SK-N-MC (cell line): Measurements from ENCODE around the gene BMF.

Experiments
- EZH2 ChIP-seq: fragments of 200-600 bp; sonication (generic); IDR thresholded peaks from one replicate; pipeline ENCODE4 v1.6.1; 2017; ENCODE audit warnings: antibody characterized with exemption
- FOXP2 ChIP-seq: optimal IDR thresholded peaks from 2 replicates; pipeline ENCODE3; 2011; ENCODE audit warnings: mild to moderate bottlenecking, moderate library complexity; ENCODE audit not compliant: insufficient read depth; ENCODE audit errors: extremely low read length, control extremely low read depth
- POLR2AphosphoS5 ChIP-seq: IDR thresholded peaks from 2 replicates; pipeline ENCODE4 v1.6.1; 2012; ENCODE audit warnings: mild to moderate bottlenecking, low read depth, low read length, borderline replicate concordance

DNA sequence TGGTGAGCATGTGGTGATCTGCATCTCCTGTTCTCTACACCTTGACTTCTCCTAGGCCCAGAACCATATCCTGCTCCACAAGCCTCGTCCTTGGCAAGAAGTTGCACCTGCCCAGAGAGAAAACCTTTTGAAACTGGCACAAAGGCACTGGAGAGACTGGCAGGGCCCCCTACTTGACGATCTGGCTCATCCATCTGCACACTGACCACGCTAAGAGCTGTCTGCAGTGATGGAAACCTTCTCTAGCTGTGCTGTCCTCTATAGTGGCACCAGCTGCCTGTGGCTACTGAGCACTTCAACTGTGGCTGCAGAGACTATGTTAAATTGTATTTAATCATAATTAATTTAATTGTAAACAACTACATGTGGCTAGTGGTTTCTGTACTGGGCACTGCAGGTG lies 43.5 kb downstream of the BMF start:
- TF ChIP-seq POLR2AphosphoS5 (no peak), EZH2 (no peak), FOXP2 (no peak)
